HG02981 (cell line): ENCODE measurements around the gene ZNF853.
"Not testable (repeated sequence)": the region's sequence is repeated elsewhere in the genome, so short reads cannot be mapped to it uniquely, and the experiment has no call there.

ENCODE experiments used
- ATAC-seq: cut with Tn5 transposase; IDR thresholded peaks from one replicate; pipeline ENCODE4 v1.9.1; 2021; ENCODE audit warnings: mild to moderate bottlenecking, moderate library complexity; ENCODE audit not compliant: unreplicated experiment

Gene ZNF853

GRCh38 chr7:6650521-6651011, 35.2 kb downstream of the ZNF853 start:
- no peak for ATAC-seq

DNA sequence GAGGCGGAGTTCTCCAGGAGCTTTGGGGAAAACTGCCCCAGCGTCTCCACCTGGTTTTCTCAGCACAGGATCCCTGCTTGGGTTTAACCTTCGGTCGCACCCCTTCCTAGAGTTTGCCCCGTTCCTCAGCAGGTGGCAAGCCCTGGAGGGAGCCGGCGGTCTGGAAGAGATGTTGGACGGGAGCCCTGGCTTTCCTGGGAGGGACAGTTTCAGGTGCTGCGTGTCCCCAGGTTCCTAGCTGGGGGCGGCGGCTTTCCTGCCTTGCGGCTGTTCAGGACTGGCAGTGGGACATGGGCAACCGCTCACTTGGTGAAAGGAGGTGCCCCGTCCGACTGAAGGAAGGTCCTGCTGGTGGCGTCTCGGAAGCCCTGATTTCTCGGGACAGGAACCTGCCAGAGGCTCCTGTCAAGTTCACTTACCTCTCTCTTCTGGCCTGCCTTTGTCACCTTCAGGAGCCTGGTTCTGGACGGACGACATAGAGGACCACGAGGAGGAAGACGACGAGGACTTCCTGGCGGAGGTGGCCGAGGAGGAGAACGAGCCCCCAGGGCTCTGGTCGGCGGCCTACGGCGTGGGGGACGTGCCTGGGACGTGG, 36.5 kb downstream of the ZNF853 start:
- ATAC-seq = no peak

- ATAC-seq = no peak
Observed at GRCh38 chr7:6652446-6653011, 37.1 kb downstream of the ZNF853 start.

- ATAC-seq = no peak
Observed at GRCh38 chr7:6653071-6654003, 37.9 kb downstream of the ZNF853 start.

DNA sequence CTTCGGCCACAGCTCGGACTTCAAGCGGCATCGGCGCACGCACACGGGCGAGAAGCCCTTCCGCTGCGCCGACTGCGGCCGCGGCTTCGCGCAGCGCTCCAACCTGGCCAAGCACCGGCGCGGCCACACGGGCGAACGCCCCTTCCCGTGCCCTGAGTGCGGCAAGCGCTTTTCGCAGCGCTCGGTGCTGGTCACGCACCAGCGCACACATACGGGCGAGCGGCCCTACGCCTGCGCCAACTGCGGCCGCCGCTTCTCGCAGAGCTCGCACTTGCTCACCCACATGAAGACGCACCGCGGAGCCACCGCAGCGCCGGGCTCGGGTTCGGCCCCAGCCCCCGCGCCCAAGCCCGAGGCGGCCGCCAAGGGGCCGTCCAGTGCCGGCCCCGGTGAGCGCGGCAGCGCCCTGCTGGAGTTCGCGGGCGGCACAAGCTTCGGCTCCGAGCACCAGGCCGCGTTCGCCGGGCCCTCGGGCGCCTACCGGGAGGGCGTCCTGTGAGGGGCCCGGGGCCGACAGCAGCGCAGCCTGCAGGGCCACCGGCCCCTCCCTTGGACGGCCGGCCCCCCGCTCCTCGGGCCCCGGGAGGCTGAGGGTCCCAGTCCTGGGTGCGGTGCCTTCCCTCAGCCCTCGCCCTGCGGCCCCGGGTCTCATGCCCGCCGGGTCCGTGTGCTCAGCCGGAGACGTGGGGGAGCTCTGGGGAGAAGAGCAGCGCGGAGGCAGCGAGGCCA, 38.9 kb downstream of the ZNF853 start:
- no peak for ATAC-seq

- ATAC-seq = no peak
Observed at GRCh38 chr7:6654842-6655610, 39.6 kb downstream of the ZNF853 start.

DNA sequence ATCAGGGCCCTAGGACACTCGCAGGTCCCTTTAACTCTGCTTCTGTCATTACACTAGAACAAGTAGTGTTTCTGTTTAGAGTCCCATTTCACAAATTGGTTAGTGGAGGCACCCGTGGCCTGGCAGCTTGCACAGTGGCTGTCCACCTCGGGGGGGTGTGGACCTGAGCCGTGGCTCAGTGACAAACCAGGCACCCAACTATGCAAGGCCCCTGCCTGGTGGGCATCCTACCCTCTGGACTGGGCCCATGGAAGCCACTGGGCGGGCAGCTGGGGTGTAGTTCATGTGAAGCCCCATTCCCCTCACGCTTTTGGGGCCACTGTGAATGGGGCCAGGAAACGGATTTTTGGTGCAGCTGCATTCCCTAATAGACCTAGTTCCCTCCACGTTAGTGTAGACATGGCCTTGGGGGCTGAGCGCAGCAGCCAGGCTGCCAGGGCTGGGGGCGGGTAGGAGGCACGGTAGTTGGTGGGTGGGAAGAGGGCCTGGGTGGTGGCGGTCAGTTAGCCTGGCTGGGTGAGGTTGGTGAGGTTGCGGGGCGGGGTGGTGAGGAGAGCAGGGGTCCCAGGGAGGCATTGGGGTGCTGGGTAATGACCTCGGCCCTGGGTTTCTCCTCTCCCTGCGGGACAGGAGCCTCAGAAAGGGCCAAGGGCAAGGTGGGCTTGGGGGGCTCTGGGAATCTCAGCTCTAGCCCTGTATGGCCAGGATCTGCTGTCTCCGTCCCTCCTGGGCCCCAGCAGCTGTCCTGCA, 40.4 kb downstream of the ZNF853 start:
- ATAC-seq = no peak

DNA sequence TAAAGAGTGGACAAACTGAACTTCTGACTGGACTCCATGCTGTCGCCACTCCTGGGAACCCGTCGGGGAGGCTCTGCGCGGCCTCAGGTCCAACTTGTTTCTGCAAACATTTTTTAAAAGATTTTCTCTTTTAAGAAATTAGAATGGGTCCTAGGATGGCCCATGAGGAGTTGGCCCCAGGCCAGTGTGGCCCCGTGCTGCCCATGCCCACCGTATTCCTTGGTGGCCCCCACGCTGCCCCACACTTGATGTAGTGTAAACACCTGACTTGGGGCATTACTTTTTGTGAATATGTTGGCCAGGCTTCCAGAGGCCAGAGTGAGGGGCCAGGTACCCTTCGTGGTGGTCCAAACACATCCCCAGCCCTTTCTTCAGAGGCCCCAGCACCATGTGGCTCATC, 41.0 kb downstream of the ZNF853 start:
- ATAC-seq = no peak

DNA sequence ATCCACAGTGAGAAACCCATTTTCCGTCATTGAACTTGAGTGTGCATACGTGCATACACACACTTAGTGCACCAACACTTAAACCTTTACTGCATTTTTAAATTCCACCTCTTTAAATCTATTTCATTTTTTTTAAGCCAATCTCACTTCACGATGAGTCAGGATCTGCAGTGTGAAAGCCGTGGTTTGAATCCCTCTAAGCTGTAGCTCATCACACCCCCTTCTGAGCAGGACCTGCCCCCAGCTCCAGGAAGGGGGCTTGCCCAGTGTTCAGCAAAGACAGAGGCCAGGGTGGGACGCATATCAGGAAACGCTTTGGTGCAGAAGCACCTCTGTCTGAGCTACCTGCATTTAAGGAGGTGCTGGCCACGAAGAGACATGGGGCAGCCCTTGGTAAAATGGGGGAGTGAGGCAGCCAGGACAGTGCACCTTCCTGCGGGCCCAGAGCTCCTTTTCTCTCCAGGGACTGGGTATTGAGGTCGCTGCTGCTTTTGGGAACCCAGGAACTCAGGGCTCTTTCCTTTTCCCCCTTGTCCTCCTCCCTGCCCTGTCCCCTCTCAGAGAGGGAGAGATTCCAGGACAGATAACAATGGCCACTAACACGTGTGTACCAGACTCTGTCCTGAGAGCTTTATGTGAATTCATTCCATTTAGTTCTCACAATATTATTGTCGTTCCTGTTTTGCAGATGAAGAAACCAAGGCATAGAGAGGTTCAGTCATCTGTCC, 43.4 kb downstream of the ZNF853 start:
- no peak for ATAC-seq

- not testable (repeated sequence) for ATAC-seq
Observed at GRCh38 chr7:6670851-6671250, 55.4 kb downstream of the ZNF853 start.
